Anterior cingulate cortex (tissue), 58 donors: ENCODE results near the gene WDR1.

Source experiments
- DNase-seq, 58 donors: peaks; one replicate each; lab custom pipeline; 2025; lab: John Stamatoyannopoulos, UW

Gene WDR1

DNA sequence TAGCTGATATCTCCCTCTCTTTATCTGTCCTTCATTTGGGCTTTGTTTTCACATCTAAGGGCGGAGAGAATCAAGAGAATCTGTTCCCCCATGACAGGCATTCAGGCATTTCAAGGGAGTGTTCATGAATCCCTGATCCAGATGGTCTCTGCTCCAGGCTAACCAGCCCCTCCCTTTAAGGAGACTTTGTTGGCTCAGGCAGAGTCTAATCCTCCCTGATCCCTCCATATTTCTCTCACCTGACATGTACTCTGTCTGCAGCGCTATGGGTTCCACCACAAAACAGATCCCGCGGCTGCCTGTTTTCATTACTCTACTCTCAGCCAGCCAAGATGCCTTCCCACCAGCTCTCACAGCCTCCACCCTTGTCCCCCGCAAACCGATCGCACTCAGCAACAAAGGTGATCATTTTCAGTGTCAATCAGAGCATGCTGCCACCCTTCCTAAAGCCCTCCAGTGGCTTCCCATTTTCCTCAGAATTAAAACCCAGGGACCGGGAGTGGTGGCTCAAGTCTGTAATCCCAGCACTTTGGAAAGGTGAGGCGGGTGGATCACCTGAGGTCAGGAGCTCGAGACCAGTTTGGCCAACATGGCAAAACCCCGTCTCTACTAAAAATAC lies 65.0 kb downstream of the WDR1 start:
- DNase-seq, result no peak

DNA sequence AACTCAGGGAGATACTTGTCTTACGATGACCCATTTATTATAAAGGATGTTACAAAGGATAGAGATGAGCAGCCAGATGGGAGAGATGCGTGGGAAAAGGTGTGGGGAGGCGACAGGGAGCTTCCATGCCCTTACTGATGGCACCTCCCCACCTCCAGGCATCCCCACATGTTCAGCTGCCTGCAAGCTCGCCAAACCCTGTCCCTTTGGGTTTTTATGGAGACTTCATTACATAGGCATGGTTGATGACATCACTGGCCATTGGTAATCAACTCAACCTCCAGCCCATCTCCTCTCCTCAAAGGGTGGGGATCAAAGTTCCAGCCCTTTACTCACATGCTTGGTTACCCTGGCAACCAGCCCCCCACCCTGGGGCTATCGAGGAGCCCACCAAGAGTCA lies 65.9 kb downstream of the WDR1 start:
- no peak for DNase-seq

DNA sequence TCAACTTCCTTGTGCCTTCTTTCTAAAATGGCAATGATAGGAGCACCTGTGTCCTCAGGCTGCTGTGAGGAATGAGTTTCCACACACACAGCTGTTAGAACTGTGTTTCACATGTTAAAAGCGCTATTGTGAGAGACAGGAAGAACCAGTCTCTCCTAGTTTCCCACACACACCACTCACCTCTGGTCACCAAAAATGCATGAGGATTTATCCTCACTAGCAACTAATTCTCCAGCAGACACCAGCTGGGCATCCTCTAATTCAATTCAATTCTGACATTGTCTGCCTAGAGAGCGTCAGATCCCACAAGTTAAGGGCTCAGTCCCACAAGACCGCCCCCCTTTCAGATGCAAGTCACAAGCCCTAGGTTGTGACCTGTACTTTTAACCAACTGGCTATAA lies 66.3 kb downstream of the WDR1 start:
- DNase-seq, result no peak

DNA sequence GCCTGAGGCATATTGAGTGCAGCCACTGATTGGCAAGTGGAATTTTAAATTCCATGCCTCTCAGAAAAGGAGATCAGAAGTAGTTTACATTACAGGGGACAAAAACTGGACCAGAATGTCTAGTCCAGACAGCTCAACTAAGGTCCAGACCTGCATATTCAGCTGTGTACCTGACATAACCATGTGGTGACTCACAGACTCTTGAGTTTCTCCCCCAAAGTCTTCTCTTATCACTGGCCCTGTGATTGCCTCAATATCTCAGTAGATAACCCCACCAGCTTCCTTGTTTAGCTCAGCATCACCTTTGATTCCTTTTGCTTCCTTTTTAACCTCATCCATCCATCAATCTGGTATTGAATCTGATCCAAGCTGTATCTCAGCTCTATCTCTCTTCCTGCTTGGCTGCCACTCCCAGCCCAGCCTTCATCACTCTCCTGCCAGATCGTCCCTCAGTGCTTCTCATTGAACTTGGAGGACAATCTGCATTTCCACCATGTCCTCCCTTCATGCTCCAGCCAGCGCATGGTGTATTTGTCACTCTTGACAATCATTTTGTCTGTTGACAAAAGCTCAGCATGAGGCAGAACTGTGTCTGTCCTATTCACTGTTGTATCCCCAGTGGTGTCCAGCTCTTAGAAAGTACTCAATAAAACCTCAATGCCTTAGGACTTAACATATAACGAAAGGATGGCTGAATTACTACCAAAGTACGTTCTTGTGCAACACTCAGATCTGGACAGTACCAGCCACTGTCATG lies 67.5 kb downstream of the WDR1 start:
- DNase-seq, result no peak

GRCh38 chr4:10047967-10048366 lies 68.6 kb downstream of the WDR1 start:
- DNase-seq, result no peak

GRCh38 chr4:10046471-10046870 lies 70.1 kb downstream of the WDR1 start:
- DNase-seq, result no peak

GRCh38 chr4:10045481-10045880 lies 71.1 kb downstream of the WDR1 start:
- DNase-seq, result no peak

- no peak for DNase-seq
Measured at GRCh38 chr4:10041036-10041435, 75.6 kb downstream of the WDR1 start.

DNA sequence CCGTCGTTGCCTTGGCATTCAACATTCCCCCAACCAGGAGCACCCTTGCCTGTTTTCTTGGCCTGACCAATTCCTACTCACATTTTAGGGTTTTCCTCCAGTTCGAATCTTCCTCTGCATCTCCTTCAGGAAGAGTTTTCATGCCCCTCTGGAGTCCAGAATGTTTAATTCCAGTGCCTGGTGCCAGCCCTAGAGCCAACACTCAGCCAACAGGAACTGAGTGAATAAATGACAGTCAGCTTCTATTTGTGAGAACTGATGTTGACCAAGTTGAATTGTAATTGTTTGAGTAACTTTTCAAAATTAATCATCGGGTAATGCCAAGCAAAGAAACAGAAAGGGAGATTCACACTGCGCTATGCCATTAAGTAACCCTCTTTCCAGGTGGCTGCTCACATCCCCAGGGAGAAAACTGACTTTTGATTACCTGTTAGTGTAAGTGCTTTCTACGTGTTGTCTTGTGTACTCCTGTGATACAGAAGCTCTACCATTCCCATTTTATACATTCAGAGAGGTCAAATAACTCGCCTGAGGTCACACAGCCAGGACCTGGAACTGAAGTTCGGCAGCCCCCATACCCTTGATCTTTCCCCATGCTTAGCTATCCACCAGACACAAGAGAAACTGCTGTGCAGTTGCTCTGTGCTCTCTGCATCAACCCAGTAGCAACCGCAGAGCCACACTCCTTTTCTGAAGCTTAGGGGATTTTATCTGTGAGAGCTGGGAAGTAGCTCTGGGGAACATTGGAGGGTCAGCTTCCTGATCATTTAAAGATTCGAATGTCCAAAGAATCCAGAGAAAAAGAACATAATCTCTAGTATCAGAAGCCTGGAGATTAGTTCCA lies 76.3 kb downstream of the WDR1 start:
- no peak for DNase-seq

GRCh38 chr4:10036807-10037342 lies 79.7 kb downstream of the WDR1 start:
- no peak for DNase-seq

- DNase-seq, result no peak
Measured at GRCh38 chr4:10035130-10035529, 81.5 kb downstream of the WDR1 start.

DNA sequence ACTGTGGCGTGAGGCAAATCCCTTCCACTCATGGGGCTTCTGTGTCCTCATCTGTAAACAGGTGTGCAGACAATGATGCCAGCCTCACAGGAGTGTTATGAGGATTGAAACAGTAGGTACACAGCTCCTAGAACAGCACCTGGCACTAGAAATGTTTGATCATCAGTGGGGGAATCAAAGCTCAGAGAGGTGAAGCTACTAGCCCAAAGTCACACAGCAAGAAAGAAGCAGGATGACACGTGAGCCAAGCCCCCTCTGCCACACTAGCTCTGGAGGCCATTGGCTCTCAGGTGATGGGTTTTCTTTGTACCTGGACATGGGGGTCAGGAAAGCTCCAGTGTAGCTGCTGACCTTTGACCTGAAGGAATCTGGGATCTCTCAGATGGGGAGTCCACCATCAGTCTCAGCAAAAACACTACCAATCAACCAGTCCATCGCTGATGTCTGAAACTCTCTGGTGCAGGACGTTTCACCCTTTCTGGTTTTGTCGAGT lies 81.9 kb downstream of the WDR1 start:
- no peak for DNase-seq

GRCh38 chr4:10034136-10034535 lies 82.5 kb downstream of the WDR1 start:
- DNase-seq, result no peak

DNA sequence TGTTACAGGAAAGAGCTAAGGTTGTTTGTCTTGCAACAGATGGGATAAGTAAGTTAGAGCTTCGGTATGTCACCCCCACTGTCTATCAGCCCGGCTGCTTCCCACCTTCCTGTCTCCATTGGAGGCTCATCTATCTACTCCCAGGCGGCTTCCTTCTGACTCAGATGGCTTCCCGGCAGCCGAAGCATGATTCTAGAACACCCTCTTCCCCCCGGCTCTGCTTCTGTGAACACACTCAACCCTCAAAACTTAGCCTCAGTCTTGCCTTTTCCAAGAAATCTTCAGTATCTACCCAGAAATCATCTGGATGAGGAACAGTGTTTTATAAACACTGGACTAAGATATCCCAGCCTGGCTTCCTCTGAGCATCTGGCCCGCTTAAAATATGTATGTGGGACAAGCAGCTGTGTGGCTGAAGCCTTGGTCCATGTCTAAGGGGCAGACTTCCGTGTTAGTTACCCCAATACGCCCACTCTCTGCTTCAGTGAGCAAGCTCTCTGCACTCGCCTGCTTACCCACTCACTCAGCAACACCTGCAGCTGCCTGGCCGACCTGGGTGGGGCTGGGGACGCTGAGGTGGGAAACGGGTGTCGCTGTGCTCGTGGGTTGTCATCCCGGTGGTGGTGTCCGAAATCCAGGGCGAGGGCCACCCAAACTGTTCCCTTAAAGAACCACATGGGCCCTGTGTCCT lies 83.3 kb downstream of the WDR1 start:
- DNase-seq, result peak in 5 of 58 donors; percentile 13 to 26 (median 18)

DNA sequence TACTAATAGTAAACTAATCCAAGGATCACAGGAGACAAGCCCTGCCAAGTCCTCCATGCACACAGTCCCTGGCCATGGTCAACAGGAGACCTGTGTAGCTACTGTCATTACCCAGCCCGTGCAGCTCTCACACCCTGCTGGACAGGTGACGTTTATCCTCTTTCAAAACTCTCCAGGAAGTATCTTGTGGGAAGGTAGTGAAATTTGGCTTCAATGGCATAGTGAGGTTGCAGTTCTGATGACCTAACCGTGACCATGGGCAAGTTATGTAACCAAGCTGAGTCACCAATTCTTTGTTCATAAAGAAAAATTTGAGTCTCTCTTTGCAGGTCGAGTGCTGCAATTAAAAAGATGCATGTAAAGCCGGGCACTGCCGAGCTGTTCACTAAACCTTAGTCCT lies 84.0 kb downstream of the WDR1 start:
- DNase-seq, result no peak

GRCh38 chr4:10031668-10032590 lies 84.7 kb downstream of the WDR1 start:
- DNase-seq, result no peak

DNA sequence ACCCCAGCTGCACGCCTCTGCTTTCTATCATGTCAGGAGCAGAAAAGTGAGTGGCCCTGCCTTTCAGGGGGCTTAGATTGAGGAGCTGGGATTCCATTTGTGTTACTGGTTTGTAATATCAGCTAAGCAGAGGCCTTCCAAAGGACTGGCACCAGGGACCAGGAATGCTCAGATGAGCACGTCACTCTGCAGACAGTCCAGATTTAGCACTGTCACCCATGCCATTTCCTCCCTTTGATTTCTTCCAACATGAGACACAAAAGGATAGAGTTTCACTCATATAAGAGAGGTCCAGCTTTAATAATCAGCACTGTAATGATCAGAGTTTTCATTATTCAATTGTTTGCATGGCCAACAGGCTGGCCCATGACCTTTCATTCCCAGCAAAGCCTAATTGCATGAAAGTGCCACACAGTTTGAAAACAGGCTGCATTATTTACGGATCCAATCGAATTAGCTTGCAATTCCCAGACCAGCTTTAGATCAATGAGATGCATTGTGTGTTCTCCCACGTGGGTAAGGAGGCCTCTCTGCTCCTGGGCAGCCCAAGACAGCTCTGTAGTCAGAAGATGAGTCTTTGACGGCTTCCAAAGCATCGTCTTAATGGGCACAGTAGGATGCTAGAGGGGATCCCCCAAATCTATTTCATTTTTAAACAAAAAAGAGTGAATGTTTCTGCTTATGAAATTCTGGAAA lies 85.5 kb downstream of the WDR1 start:
- DNase-seq, result peak in 9 of 58 donors; percentile 14 to 64 (median 34)

- DNase-seq, result no peak
Measured at GRCh38 chr4:10029403-10029802, 87.2 kb downstream of the WDR1 start.

DNA sequence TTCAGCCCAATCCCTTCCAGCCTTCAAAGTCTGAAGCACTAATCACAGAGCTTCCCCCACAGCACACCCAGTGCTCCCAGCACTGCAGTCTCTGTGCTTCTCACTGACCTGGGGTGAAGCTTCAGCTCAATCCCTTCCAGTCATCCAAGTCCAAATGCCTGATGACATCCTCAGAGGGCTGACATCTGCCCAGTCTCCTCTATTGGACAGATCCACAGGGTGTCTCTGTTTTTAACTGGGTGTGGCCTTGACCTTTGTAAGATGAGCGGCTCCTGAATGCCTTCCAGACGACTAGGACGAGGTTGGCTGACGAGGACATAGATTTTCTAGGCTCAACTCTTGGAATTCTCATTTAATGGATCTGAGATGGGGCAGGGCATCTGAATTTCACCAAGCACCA lies 87.7 kb downstream of the WDR1 start:
- DNase-seq, result no peak
